H9 (cell line): ENCODE results near the gene CDKAL1. TPM values are rescaled to one million over a fixed set of nuclear protein-coding genes. Genes with fewer than 3 reads are reported as not detected.

Experiments
- DNase-seq: peaks from one replicate; pipeline ENCODE4 v3.0.0-alpha.2; 2017
- H2AFZ ChIP-seq: one replicate; pipeline ENCODE4 v1.6.1; 2013; ENCODE audit warnings: mild to moderate bottlenecking, low read length, control low read depth, moderate library complexity
- H2AK5ac ChIP-seq: 2 replicates; pipeline ENCODE4 v1.6.1; 2013; ENCODE audit warnings: low read length, control low read depth, mixed read lengths; ENCODE audit not compliant: insufficient read length
- H2BK120ac ChIP-seq: one replicate; pipeline ENCODE4 v1.6.1; 2013; ENCODE audit warnings: low read depth, mild to moderate bottlenecking, low read length, control low read depth, inconsistent platforms; ENCODE audit not compliant: poor library complexity, severe bottlenecking
- H2BK12ac ChIP-seq: 2 replicates; pipeline ENCODE4 v1.6.1; 2013; ENCODE audit warnings: low read length, control low read depth, mixed read lengths, low read depth; ENCODE audit not compliant: insufficient read length
- H2BK15ac ChIP-seq: 2 replicates; pipeline ENCODE4 v1.6.1; 2013; ENCODE audit warnings: low read depth, low read length, control low read depth
- H2BK20ac ChIP-seq: one replicate; pipeline ENCODE4 v1.6.1; 2013; ENCODE audit warnings: low read depth, mild to moderate bottlenecking, low read length, control low read depth, inconsistent platforms; ENCODE audit not compliant: poor library complexity, severe bottlenecking
- H2BK5ac ChIP-seq: 2 replicates; pipeline ENCODE4 v1.6.1; 2013; ENCODE audit warnings: low read length, control low read depth, mixed read lengths; ENCODE audit not compliant: insufficient read length
- H3K14ac ChIP-seq: 2 replicates; pipeline ENCODE4 v1.6.1; 2013; ENCODE audit warnings: low read length, control low read depth; ENCODE audit not compliant: insufficient read depth
- H3K18ac ChIP-seq: 2 replicates; pipeline ENCODE4 v1.6.1; 2013; ENCODE audit warnings: low read depth, mild to moderate bottlenecking, mixed read lengths, low read length, control low read depth; ENCODE audit not compliant: insufficient read length
- H3K23ac ChIP-seq: 2 replicates; pipeline ENCODE4 v1.6.1; 2013; ENCODE audit warnings: low read length, control low read depth, mixed read lengths, low read depth; ENCODE audit not compliant: insufficient read length
- H3K23me2 ChIP-seq: 2 replicates; pipeline ENCODE4 v1.6.1; 2013; ENCODE audit warnings: low read depth, mild to moderate bottlenecking, mixed read lengths, low read length, control low read depth; ENCODE audit not compliant: insufficient read length, poor library complexity, severe bottlenecking
- H3K27ac ChIP-seq: 2 replicates; pipeline ENCODE4 v1.5.1; 2013; ENCODE audit warnings: low read length, control low read depth, mixed read lengths, low read depth; ENCODE audit not compliant: insufficient read length
- H3K27me3 ChIP-seq: 2 replicates; pipeline ENCODE4 v1.6.1; 2013; ENCODE audit warnings: low read length, control low read depth, inconsistent platforms; ENCODE audit not compliant: insufficient read depth
- H3K4ac ChIP-seq: 2 replicates; pipeline ENCODE4 v1.6.1; 2013; ENCODE audit warnings: low read depth, mild to moderate bottlenecking, control low read depth, inconsistent platforms, low read length, moderate library complexity
- H3K4me1 ChIP-seq: 2 replicates; pipeline ENCODE4 v1.6.1; 2013; ENCODE audit warnings: low read length, control low read depth, inconsistent platforms; ENCODE audit not compliant: insufficient read depth
- H3K4me2 ChIP-seq: 2 replicates; pipeline ENCODE4 v1.6.1; 2013; ENCODE audit warnings: low read length, control low read depth, mixed read lengths; ENCODE audit not compliant: insufficient read length, insufficient read depth
- H3K56ac ChIP-seq: 2 replicates; pipeline ENCODE4 v1.6.1; 2013; ENCODE audit warnings: low read depth, mild to moderate bottlenecking, mixed read lengths, low read length, control low read depth; ENCODE audit not compliant: insufficient read length
- H3K79me1 ChIP-seq: 2 replicates; pipeline ENCODE4 v1.6.1; 2013; ENCODE audit warnings: low read depth, mild to moderate bottlenecking, moderate library complexity, low read length, control low read depth, inconsistent platforms; ENCODE audit not compliant: insufficient read depth, poor library complexity, severe bottlenecking
- H3K79me2 ChIP-seq: 2 replicates; pipeline ENCODE4 v1.6.1; 2013; ENCODE audit warnings: low read length, control low read depth, inconsistent platforms; ENCODE audit not compliant: insufficient read depth
- H3K9ac ChIP-seq: 2 replicates; pipeline ENCODE4 v1.6.1; 2013; ENCODE audit warnings: low read length, control low read depth, mixed read lengths; ENCODE audit not compliant: insufficient read length; ENCODE audit errors: extremely low read depth
- H3K9me3 ChIP-seq: one replicate; pipeline ENCODE4 v1.6.1; 2013; ENCODE audit warnings: low read depth, low read length, inconsistent platforms; ENCODE audit not compliant: control insufficient read depth
- H3T11ph ChIP-seq: one replicate; pipeline ENCODE4 v1.6.1; 2013; ENCODE audit warnings: mild to moderate bottlenecking, low read length, control low read depth, inconsistent platforms
- H4K20me1 ChIP-seq: one replicate; pipeline ENCODE4 v1.6.1; 2013; ENCODE audit not compliant: control insufficient read depth, insufficient read length, insufficient read depth
- H4K5ac ChIP-seq: 2 replicates; pipeline ENCODE4 v1.6.1; 2013; ENCODE audit warnings: low read depth, mild to moderate bottlenecking, mixed read lengths, low read length, control low read depth; ENCODE audit not compliant: insufficient read length
- H4K8ac ChIP-seq: replicated peaks from 2 replicates; pipeline ENCODE4 v1.6.1; 2013; ENCODE audit warnings: low read length, control low read depth, mixed read lengths, low read depth; ENCODE audit not compliant: insufficient read length
- H4K91ac ChIP-seq: 2 replicates; pipeline ENCODE4 v1.6.1; 2013; ENCODE audit warnings: low read depth, mild to moderate bottlenecking, moderate library complexity, mixed read lengths, low read length, control low read depth; ENCODE audit not compliant: insufficient read length
- H3K27ac Mint-ChIP-seq, 3 experiments: 2 replicates in 2 of 3; 3 replicates in 1 of 3; pipeline ENCODE4 v1.8.0; 2020 to 2021; ENCODE audit warnings: mixed read lengths in 3 of 3, mild to moderate bottlenecking in 1 of 3, moderate library complexity in 1 of 3
- H3K27me3 Mint-ChIP-seq: 2 replicates; pipeline ENCODE4 v1.8.0; 2021; ENCODE audit warnings: low read depth, mild to moderate bottlenecking, moderate library complexity, mixed read lengths
- H3K36me3 Mint-ChIP-seq, 3 experiments: 2 replicates in 2 of 3; 3 replicates in 1 of 3; pipeline ENCODE4 v1.8.0; 2020 to 2021; ENCODE audit warnings: low read depth in 3 of 3, mixed read lengths in 3 of 3; ENCODE audit not compliant: insufficient read depth in 1 of 3
- H3K4me1 Mint-ChIP-seq, 2 experiments: 2 replicates each; pipeline ENCODE4 v1.8.0; 2020; ENCODE audit warnings: mixed read lengths in 2 of 2
- H3K4me3 Mint-ChIP-seq, 2 experiments: 2 replicates in 1 of 2; 3 replicates in 1 of 2; pipeline ENCODE4 v1.8.0; 2020 to 2021; ENCODE audit warnings: mild to moderate bottlenecking in 2 of 2, mixed read lengths in 2 of 2, moderate library complexity in 1 of 2
- H3K9me3 Mint-ChIP-seq, 2 experiments: 2 replicates in 1 of 2; 3 replicates in 1 of 2; pipeline ENCODE4 v1.8.0; 2020; ENCODE audit warnings: mild to moderate bottlenecking in 2 of 2, mixed read lengths in 2 of 2, moderate library complexity in 1 of 2
- WGBS: extraction: QIAGEN DNeasy Blood & Tissue Kit; methylation state at CpG from one replicate; pipeline ENCODE4 v1.1.7; 2013; ENCODE audit warnings: missing lambda C conversion rate, low lambda C conversion rate, mixed read lengths; ENCODE audit not compliant: insufficient read length; ENCODE audit errors: extremely low coverage; 5-methylcytosine and 5-hydroxymethylcytosine counted together
- total RNA-seq: library from RNA; stranded (reverse); gene quantifications from 2 replicates; pipeline ENCODE4 v1.2.1, GENCODE V29; 2021
- TF ChIP-seq, protein P1 (sequence below): fragments of 200-600 bp; sonication (generic); conservative IDR thresholded peaks from 3 replicates; pipeline ENCODE4 v1.8.0; 2021; ENCODE audit warnings: antibody characterized with exemption, mild to moderate bottlenecking

The CDKAL1 gene
- total RNA-seq, 1 experiment from 2014 or later, result 23.0 TPM

DNA sequence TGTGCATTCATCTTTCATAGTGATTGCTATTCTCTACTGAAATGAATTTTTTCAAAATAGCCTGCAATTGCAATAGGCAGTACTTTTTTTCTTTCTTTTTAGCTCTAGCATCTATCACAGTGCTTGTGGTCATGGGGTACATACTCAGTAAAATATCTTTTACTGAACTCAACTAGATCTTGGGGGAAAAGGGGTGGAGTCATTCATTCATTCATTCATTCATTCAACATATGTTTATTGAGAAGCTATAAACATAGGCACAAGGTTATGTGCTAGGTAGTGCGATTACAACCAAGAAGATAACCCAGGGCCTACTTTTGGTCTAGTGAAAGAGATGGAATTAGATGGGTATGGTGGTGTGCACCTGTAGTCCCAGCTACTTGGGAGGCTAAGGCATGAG lies 1.4 kb upstream of the CDKAL1 start:
- no peak overlapping the region for H3K4me3 Mint-ChIP-seq
- no peaks in the 10 kb centered on the region for H3K9me3 ChIP-seq
- no peak overlapping the region for H3T11ph ChIP-seq
- no peak overlapping the region for H2BK5ac ChIP-seq
- DNase-seq, result no peak
- H3K79me2 ChIP-seq, result peaks cover 2% of the 10 kb centered on the region; the same call in 1 of the 2 replicates
- peaks cover 0 to 10% (median 6%) of the 10 kb centered on the region in 3 experiments; a peak in 5 of 7 replicates for H3K36me3 Mint-ChIP-seq
- no peak overlapping the region for H2BK20ac ChIP-seq
- H3K27me3 Mint-ChIP-seq, result no peaks in the 10 kb centered on the region
- no peak overlapping the region for H3K27ac ChIP-seq
- no peak overlapping the region for H4K91ac ChIP-seq
- H2BK120ac ChIP-seq, result no peak overlapping the region
- H3K4me2 ChIP-seq, result no peak overlapping the region
- no peaks in the 10 kb centered on the region for H3K27me3 ChIP-seq
- H3K14ac ChIP-seq, result no peak overlapping the region
- no peak overlapping the region for H2AFZ ChIP-seq
- H3K4ac ChIP-seq, result no peak overlapping the region
- no peaks in the 10 kb centered on the region for H3K9me3 Mint-ChIP-seq
- no peak overlapping the region for H4K5ac ChIP-seq
- H3K4me1 ChIP-seq, result no peaks in the 10 kb centered on the region; the same call in 1 of the 2 replicates
- no peak overlapping the region for H3K9ac ChIP-seq
- H3K79me1 ChIP-seq, result no peaks in the 10 kb centered on the region
- WGBS, result no CpG with 5 or more reads among the region's 1 CpG
- no peak overlapping the region for H3K56ac ChIP-seq
- no peak overlapping the region for H2BK12ac ChIP-seq
- H3K27ac Mint-ChIP-seq, result no peak overlapping the region; a peak in 1 of 7 replicates
- H2AK5ac ChIP-seq, result no peak overlapping the region
- no peak overlapping the region for H4K8ac ChIP-seq
- H2BK15ac ChIP-seq, result no peak overlapping the region
- no peaks in the 10 kb centered on the region for H3K23me2 ChIP-seq
- H4K20me1 ChIP-seq, result no peaks in the 10 kb centered on the region
- no peak overlapping the region for H3K18ac ChIP-seq
- peaks cover 17 to 18% of the 10 kb centered on the region in 2 experiments for H3K4me1 Mint-ChIP-seq
- no peak overlapping the region for H3K23ac ChIP-seq
- TF ChIP-seq, protein P1, sequence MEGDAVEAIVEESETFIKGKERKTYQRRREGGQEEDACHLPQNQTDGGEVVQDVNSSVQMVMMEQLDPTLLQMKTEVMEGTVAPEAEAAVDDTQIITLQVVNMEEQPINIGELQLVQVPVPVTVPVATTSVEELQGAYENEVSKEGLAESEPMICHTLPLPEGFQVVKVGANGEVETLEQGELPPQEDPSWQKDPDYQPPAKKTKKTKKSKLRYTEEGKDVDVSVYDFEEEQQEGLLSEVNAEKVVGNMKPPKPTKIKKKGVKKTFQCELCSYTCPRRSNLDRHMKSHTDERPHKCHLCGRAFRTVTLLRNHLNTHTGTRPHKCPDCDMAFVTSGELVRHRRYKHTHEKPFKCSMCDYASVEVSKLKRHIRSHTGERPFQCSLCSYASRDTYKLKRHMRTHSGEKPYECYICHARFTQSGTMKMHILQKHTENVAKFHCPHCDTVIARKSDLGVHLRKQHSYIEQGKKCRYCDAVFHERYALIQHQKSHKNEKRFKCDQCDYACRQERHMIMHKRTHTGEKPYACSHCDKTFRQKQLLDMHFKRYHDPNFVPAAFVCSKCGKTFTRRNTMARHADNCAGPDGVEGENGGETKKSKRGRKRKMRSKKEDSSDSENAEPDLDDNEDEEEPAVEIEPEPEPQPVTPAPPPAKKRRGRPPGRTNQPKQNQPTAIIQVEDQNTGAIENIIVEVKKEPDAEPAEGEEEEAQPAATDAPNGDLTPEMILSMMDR, result no peak
